Measurements from ENCODE around the gene POP5.

POP5 gene

GRCh38 chr12:120546050-120546386 is 35.2 kb downstream of the POP5 start:
- DNase-seq (ENCODE audit: low read depth in 1 of 2, low spot score in 1 of 2): no peak
- Histone ChIP-seq H3K27ac (replicated peaks) (no peak overlapping the region), H3K4me3 (replicated peaks; ENCODE audit: insufficient read depth, low read length) (no peak overlapping the region), H3K27me3 (ENCODE audit: insufficient read depth, poor library complexity, severe bottlenecking) (no peaks in the 10 kb centered on the region)
- TF ChIP-seq SPI1 (IDR thresholded peaks at IDR 0.05; ENCODE audit: borderline replicate concordance, low read depth) (no peak), GABPA (IDR thresholded peaks at IDR 0.05; ENCODE audit: low read depth) (no peak), CTCF (IDR thresholded peaks at IDR 0.05; ENCODE audit: insufficient read depth, low read length) (no peak), POLR2AphosphoS5 (IDR thresholded peaks at IDR 0.05; ENCODE audit: low read depth) (no peak), REST (IDR thresholded peaks at IDR 0.05; ENCODE audit: insufficient replicate concordance, low read depth) (no peak)

GRCh38 chr12:120544691-120545090 is 36.5 kb downstream of the POP5 start:
- TF ChIP-seq SPI1 (IDR thresholded peaks at IDR 0.05; ENCODE audit: borderline replicate concordance, low read depth) (no peak), CTCF (IDR thresholded peaks at IDR 0.05; ENCODE audit: insufficient read depth, low read length) (no peak), GABPA (IDR thresholded peaks at IDR 0.05; ENCODE audit: low read depth) (no peak), REST (IDR thresholded peaks at IDR 0.05; ENCODE audit: insufficient replicate concordance, low read depth) (no peak), POLR2AphosphoS5 (IDR thresholded peaks at IDR 0.05; ENCODE audit: low read depth) (no peak)
- no peak overlapping the region for H3K4me3 ChIP-seq (replicated peaks; ENCODE audit: insufficient read depth, low read length)
- no peak for DNase-seq (ENCODE audit: low read depth in 1 of 2, low spot score in 1 of 2)
- no peaks in the 10 kb centered on the region for H3K27me3 ChIP-seq (ENCODE audit: insufficient read depth, poor library complexity, severe bottlenecking)
- no peak overlapping the region for H3K27ac ChIP-seq (replicated peaks)

GRCh38 chr12:120542166-120542565 is 39.0 kb downstream of the POP5 start:
- Histone ChIP-seq H3K27me3 (ENCODE audit: insufficient read depth, poor library complexity, severe bottlenecking) (no peaks in the 10 kb centered on the region), H3K27ac (replicated peaks) (no peak overlapping the region; the same call in 1 of the 2 replicates), H3K4me3 (replicated peaks; ENCODE audit: insufficient read depth, low read length) (no peak overlapping the region)
- DNase-seq (ENCODE audit: low read depth in 1 of 2, low spot score in 1 of 2): no peak
- TF ChIP-seq REST (IDR thresholded peaks at IDR 0.05; ENCODE audit: insufficient replicate concordance, low read depth) (no peak), CTCF (IDR thresholded peaks at IDR 0.05; ENCODE audit: insufficient read depth, low read length) (no peak), GABPA (IDR thresholded peaks at IDR 0.05; ENCODE audit: low read depth) (no peak), POLR2AphosphoS5 (IDR thresholded peaks at IDR 0.05; ENCODE audit: low read depth) (no peak)

Data from HL-60 (cell line).